ENCODE measurements around the gene LAIR2. TPM values are rescaled to one million over a fixed set of nuclear protein-coding genes. Genes with fewer than 3 reads are reported as not detected.

LAIR2 gene
- polyA plus RNA-seq, 2 of the 4 experiments (the other 2 are of a cell fraction) = not detected

DNA sequence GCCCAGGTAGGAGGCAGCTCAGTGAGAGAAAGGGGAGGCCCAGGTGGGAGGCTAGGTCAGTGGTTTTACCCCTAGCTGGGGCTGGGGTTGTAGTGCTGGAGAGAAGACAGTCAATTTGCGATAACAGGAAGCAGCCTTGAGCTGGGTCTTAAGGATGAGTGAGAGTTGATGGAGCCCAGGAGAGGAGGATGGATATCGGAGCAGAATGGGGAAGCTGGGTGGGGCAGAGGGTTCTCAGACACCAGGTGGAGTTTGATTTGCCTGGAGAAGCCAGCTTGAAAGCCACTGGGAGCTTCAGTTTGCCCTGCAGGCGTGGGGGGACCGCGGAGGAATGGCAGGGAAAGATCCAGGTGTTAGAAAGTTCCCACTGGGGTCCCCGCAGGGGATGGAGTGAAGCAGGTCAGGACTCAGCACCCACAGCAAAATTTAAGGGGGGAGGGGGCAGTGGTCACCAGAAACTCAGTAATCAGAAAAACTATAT, 28.7 kb upstream of the LAIR2 start:
- peaks cover 6% of the 10 kb centered on the region; the same call in 1 of the 3 replicates for H3K4me1 ChIP-seq
- no peak for ATAC-seq
- CTCF ChIA-PET = interaction anchor here (0.8 to 1.8 kb wide), 2 partner anchors 8 to 35 kb away, joined by 3 to 9 read pairs; no protein-coding TSS in a partner anchor
- POLR2A ChIA-PET = interaction anchor here (1.7 kb wide), 1 partner anchor 11 kb away, joined by 7 read pairs; the partner anchor contains the start of gene LENG9
- H3K4me3 ChIP-seq = no peak overlapping the region
- WGBS (ENCODE audit: missing lambda C conversion rate) = 60% methylated on average over 6 of the region's 6 CpGs
- TF ChIP-seq KDM5A (IDR thresholded peaks at IDR 0.05) = no peak
- no peak for TF ChIP-seq SREBF2 (IDR thresholded peaks at IDR 0.05)
- TF ChIP-seq CHD4 (IDR thresholded peaks at IDR 0.05; ENCODE audit: borderline replicate concordance) = no peak
- TF ChIP-seq, protein P1, sequence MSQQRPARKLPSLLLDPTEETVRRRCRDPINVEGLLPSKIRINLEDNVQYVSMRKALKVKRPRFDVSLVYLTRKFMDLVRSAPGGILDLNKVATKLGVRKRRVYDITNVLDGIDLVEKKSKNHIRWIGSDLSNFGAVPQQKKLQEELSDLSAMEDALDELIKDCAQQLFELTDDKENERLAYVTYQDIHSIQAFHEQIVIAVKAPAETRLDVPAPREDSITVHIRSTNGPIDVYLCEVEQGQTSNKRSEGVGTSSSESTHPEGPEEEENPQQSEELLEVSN (IDR thresholded peaks at IDR 0.05; ENCODE audit: borderline replicate concordance, low read depth) = no peak
- TF ChIP-seq, protein P2, sequence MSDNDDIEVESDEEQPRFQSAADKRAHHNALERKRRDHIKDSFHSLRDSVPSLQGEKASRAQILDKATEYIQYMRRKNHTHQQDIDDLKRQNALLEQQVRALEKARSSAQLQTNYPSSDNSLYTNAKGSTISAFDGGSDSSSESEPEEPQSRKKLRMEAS (IDR thresholded peaks at IDR 0.05) = no peak
- TF ChIP-seq EP300 (IDR thresholded peaks at IDR 0.05) = no peak
- no peak for TF ChIP-seq MAZ (IDR thresholded peaks at IDR 0.05; ENCODE audit: borderline replicate concordance, low read depth, low read length)
- TF ChIP-seq HDAC2 (IDR thresholded peaks at IDR 0.05) = no peak
- no peak for TF ChIP-seq ESRRA (IDR thresholded peaks at IDR 0.05; ENCODE audit: borderline replicate concordance, low read length)
- no peak for TF ChIP-seq MYC (IDR thresholded peaks at IDR 0.05; ENCODE audit: borderline replicate concordance, low read length)
- no peak for TF ChIP-seq POLR2AphosphoS2 (conservative IDR thresholded peaks at IDR 0.05; ENCODE audit: low read length)
- TF ChIP-seq, protein P3, sequence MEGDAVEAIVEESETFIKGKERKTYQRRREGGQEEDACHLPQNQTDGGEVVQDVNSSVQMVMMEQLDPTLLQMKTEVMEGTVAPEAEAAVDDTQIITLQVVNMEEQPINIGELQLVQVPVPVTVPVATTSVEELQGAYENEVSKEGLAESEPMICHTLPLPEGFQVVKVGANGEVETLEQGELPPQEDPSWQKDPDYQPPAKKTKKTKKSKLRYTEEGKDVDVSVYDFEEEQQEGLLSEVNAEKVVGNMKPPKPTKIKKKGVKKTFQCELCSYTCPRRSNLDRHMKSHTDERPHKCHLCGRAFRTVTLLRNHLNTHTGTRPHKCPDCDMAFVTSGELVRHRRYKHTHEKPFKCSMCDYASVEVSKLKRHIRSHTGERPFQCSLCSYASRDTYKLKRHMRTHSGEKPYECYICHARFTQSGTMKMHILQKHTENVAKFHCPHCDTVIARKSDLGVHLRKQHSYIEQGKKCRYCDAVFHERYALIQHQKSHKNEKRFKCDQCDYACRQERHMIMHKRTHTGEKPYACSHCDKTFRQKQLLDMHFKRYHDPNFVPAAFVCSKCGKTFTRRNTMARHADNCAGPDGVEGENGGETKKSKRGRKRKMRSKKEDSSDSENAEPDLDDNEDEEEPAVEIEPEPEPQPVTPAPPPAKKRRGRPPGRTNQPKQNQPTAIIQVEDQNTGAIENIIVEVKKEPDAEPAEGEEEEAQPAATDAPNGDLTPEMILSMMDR (IDR thresholded peaks at IDR 0.05) = no peak
- TF ChIP-seq, protein P4, sequence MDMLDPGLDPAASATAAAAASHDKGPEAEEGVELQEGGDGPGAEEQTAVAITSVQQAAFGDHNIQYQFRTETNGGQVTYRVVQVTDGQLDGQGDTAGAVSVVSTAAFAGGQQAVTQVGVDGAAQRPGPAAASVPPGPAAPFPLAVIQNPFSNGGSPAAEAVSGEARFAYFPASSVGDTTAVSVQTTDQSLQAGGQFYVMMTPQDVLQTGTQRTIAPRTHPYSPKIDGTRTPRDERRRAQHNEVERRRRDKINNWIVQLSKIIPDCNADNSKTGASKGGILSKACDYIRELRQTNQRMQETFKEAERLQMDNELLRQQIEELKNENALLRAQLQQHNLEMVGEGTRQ (IDR thresholded peaks at IDR 0.05) = no peak
- TF ChIP-seq, protein P5, sequence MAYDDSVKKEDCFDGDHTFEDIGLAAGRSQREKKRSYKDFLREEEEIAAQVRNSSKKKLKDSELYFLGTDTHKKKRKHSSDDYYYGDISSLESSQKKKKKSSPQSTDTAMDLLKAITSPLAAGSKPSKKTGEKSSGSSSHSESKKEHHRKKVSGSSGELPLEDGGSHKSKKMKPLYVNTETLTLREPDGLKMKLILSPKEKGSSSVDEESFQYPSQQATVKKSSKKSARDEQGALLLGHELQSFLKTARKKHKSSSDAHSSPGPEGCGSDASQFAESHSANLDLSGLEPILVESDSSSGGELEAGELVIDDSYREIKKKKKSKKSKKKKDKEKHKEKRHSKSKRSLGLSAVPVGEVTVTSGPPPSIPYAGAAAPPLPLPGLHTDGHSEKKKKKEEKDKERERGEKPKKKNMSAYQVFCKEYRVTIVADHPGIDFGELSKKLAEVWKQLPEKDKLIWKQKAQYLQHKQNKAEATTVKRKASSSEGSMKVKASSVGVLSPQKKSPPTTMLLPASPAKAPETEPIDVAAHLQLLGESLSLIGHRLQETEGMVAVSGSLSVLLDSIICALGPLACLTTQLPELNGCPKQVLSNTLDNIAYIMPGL (CRISPR knock-in tag; IDR thresholded peaks at IDR 0.05; ENCODE audit: borderline replicate concordance) = no peak
- TF ChIP-seq NR3C1 (IDR thresholded peaks at IDR 0.05) = no peak
- H3K9me3 ChIP-seq = no peaks in the 10 kb centered on the region
- FAIRE-seq = no peak
- H3K4me2 ChIP-seq = no peak overlapping the region
- H3K27ac ChIP-seq = no peak overlapping the region
- DNase-seq (ENCODE audit: low read depth in 1 of 2, low spot score in 1 of 2) = no peak

DNA sequence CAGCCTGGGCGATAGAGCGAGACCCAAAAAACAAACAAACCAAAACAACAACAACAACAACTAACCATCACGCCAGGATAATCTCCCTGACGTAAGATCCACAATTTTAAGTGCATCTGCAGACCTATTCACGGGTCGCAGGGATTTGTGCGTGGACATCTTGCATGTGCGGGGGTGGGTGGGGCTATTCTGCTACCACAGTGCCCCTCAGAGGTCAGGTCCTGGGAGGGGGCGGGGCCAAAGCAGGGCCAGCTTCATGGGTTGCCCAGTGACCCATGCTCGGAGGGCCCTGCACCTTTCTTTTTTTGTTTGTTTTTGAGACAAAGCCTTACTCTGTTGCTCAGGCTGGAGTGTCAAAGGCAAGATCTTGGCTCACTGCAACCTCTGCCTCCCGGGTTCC, 26.9 kb upstream of the LAIR2 start:
- no peak overlapping the region for H3K4me3 ChIP-seq
- POLR2A ChIA-PET = no interaction called here
- peaks cover 6% of the 10 kb centered on the region; the same call in 1 of the 3 replicates for H3K4me1 ChIP-seq
- TF ChIP-seq FOSL2 (IDR thresholded peaks at IDR 0.05) = no peak
- TF ChIP-seq FOSL2 (CRISPR knock-in tag; IDR thresholded peaks at IDR 0.05) = no peak
- TF ChIP-seq HOXB13 (CRISPR knock-in tag; IDR thresholded peaks at IDR 0.05; ENCODE audit: low read depth) = no peak
- TF ChIP-seq HOXA7 (CRISPR knock-in tag; IDR thresholded peaks at IDR 0.05) = no peak
- no peak for TF ChIP-seq SREBF2 (IDR thresholded peaks at IDR 0.05)
- TF ChIP-seq HEYL (CRISPR knock-in tag; IDR thresholded peaks at IDR 0.05) = no peak
- TF ChIP-seq FOSB (CRISPR knock-in tag; IDR thresholded peaks at IDR 0.05) = no peak
- TF ChIP-seq PHF8 (IDR thresholded peaks at IDR 0.05; ENCODE audit: borderline replicate concordance, low read depth) = no peak
- TF ChIP-seq EHF (CRISPR knock-in tag; IDR thresholded peaks at IDR 0.05) = no peak
- no peak for TF ChIP-seq ZNF302 (CRISPR knock-in tag; IDR thresholded peaks at IDR 0.05)
- no peak for TF ChIP-seq POLR2AphosphoS2 (conservative IDR thresholded peaks at IDR 0.05; ENCODE audit: low read length)
- no peak for TF ChIP-seq ZC3H11A (IDR thresholded peaks at IDR 0.05)
- TF ChIP-seq JUN (IDR thresholded peaks at IDR 0.05) = no peak
- no peak for TF ChIP-seq ZSCAN20 (CRISPR knock-in tag; IDR thresholded peaks at IDR 0.05)
- ATAC-seq (no peak), DNase-seq (ENCODE audit: low read depth in 1 of 2, low spot score in 1 of 2) (no peak), FAIRE-seq (no peak)
- H3K27ac ChIP-seq = no peak overlapping the region
- no peak overlapping the region for H3K4me2 ChIP-seq
- CTCF ChIA-PET = no interaction called here
- H3K9me3 ChIP-seq = no peaks in the 10 kb centered on the region
- WGBS (ENCODE audit: missing lambda C conversion rate) = 63% methylated on average over 11 of the region's 11 CpGs
